ENCODE data around the gene NPY1R.

- TF ChIP-seq, protein P1, sequence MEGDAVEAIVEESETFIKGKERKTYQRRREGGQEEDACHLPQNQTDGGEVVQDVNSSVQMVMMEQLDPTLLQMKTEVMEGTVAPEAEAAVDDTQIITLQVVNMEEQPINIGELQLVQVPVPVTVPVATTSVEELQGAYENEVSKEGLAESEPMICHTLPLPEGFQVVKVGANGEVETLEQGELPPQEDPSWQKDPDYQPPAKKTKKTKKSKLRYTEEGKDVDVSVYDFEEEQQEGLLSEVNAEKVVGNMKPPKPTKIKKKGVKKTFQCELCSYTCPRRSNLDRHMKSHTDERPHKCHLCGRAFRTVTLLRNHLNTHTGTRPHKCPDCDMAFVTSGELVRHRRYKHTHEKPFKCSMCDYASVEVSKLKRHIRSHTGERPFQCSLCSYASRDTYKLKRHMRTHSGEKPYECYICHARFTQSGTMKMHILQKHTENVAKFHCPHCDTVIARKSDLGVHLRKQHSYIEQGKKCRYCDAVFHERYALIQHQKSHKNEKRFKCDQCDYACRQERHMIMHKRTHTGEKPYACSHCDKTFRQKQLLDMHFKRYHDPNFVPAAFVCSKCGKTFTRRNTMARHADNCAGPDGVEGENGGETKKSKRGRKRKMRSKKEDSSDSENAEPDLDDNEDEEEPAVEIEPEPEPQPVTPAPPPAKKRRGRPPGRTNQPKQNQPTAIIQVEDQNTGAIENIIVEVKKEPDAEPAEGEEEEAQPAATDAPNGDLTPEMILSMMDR (IDR thresholded peaks at IDR 0.05) = no peak
- no peak for TF ChIP-seq POLR2A (IDR thresholded peaks at IDR 0.05)
Measured at GRCh38 chr4:163284304-163284703, 48.1 kb downstream of the NPY1R start.

Measured in Peyer's patch (tissue), 4 donors.